Sigmoid colon (tissue), 4 donors: ENCODE measurements around the gene HELT.

Experiments
- CTCF ChIP-seq, 4 experiments: fragments of 450-650 bp in 3 of 4; fragments of 200-600 bp in 1 of 4; IDR thresholded peaks; one replicate each; pipeline ENCODE4 v1.5.1; 2016 to 2019; ENCODE audit warnings: antibody characterized with exemption in 4 of 4, mild to moderate bottlenecking in 3 of 4, moderate library complexity in 2 of 4
- EP300 ChIP-seq, 4 donors: sonication (generic); formaldehyde crosslinking; IDR thresholded peaks; one replicate each; pipeline ENCODE4 v1.6.1; 2017; ENCODE audit warnings: antibody characterized with exemption in 4 of 4
- POLR2A ChIP-seq, 2 donors: fragments of 450-650 bp; IDR thresholded peaks; one replicate each; pipeline ENCODE4 v1.6.1; 2016; ENCODE audit warnings: antibody characterized with exemption in 2 of 2, mild to moderate bottlenecking in 2 of 2, moderate library complexity in 2 of 2
- POLR2AphosphoS5 ChIP-seq, 4 donors: sonication (generic); formaldehyde crosslinking; IDR thresholded peaks; one replicate each; pipeline ENCODE4 v1.6.1; 2017; ENCODE audit warnings: antibody characterized with exemption in 4 of 4

GRCh38 chr4:185040523-185040922 is 22.2 kb downstream of the HELT start:
- no peak for TF ChIP-seq CTCF (IDR thresholded peaks at IDR 0.05)
- no peak for TF ChIP-seq POLR2A (IDR thresholded peaks at IDR 0.05)
- TF ChIP-seq EP300 (IDR thresholded peaks at IDR 0.05): no peak
- TF ChIP-seq POLR2AphosphoS5 (IDR thresholded peaks at IDR 0.05): no peak
